Measurements from ENCODE around the gene GNA12. TPM values are rescaled to one million over a fixed set of nuclear protein-coding genes. Genes with fewer than 3 reads are reported as not detected.

The GNA12 gene
- total RNA-seq, 1 donor from 2014 or later: 34.7 TPM

DNA sequence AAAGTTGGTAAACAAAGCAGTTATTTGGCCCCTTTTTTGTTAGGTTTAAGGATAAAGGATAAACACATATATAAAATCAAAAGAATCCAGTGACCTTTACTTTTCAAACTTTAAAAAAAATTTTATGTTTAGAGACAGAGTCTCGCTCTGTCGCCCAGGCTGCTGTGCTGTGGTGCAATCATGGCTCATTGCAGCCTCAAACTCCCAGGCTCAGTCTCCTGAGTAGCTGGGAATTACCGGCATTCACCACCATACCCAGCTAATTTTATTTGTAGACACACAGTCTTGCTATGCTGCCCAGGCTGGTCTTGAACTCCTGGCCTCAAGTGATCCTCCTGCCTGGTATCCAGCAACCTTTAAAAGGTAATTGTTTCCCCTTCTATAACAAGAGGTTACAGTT is 31.3 kb downstream of the GNA12 start:
- Histone ChIP-seq H3K9me3 (ENCODE audit: low read depth) (no peaks in the 10 kb centered on the region), H3K4me1 (peaks cover 9% of the 10 kb centered on the region), H3K9ac (no peak overlapping the region), H3K4me2 (no peak overlapping the region), H3K4me3 (no peak overlapping the region), H3K79me2 (ENCODE audit: low read depth) (peaks cover 97% of the 10 kb centered on the region), H4K20me1 (ENCODE audit: low read depth) (peaks cover 19% of the 10 kb centered on the region), H2AFZ (replicated peaks) (no peak overlapping the region), H3K36me3 (no peaks in the 10 kb centered on the region), H3K27ac (no peak overlapping the region), H3F3A (ENCODE audit: low read depth) (no peaks in the 10 kb centered on the region), H3K27me3 (no peaks in the 10 kb centered on the region)
- TF ChIP-seq, protein P1, sequence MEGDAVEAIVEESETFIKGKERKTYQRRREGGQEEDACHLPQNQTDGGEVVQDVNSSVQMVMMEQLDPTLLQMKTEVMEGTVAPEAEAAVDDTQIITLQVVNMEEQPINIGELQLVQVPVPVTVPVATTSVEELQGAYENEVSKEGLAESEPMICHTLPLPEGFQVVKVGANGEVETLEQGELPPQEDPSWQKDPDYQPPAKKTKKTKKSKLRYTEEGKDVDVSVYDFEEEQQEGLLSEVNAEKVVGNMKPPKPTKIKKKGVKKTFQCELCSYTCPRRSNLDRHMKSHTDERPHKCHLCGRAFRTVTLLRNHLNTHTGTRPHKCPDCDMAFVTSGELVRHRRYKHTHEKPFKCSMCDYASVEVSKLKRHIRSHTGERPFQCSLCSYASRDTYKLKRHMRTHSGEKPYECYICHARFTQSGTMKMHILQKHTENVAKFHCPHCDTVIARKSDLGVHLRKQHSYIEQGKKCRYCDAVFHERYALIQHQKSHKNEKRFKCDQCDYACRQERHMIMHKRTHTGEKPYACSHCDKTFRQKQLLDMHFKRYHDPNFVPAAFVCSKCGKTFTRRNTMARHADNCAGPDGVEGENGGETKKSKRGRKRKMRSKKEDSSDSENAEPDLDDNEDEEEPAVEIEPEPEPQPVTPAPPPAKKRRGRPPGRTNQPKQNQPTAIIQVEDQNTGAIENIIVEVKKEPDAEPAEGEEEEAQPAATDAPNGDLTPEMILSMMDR (IDR thresholded peaks at IDR 0.05): no peak
- TF ChIP-seq EZH2 (IDR thresholded peaks at IDR 0.05) (no peak), EZH2phosphoT487 (IDR thresholded peaks at IDR 0.05) (no peak)
- peaks cover 11% of the 10 kb centered on the region for H3K27me3 Mint-ChIP-seq (ENCODE audit: insufficient read depth, low read depth)
- peaks cover 51% of the 10 kb centered on the region for H3K36me3 Mint-ChIP-seq
- peaks cover 19% of the 10 kb centered on the region for H3K4me1 Mint-ChIP-seq
- no peak overlapping the region for H3K27ac Mint-ChIP-seq
- H3K9me3 Mint-ChIP-seq: peaks cover 25% of the 10 kb centered on the region
- no peak for DNase-seq (ENCODE audit: low spot score)
- no peak overlapping the region for H3K4me3 Mint-ChIP-seq

DNA sequence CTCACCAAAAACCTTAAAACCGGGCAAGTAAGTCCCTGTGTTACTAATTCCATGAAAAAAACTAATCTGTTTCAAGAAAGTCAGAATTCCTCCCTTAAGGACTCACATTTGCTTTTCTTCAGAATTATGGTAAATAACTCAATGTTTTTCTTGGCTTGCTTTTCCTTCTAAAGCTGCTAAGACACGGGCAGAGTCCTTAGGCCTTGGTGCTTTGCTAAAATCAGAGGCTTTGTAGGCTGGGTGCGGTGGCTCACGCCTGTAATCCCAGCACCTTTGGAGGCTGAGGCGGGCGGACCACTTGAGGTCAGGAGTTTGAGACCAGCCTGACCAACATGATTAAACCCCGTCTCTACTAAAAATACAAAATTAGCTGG is 32.0 kb downstream of the GNA12 start:
- no peak overlapping the region for H3K4me3 Mint-ChIP-seq
- peak overlapping the region; percentile 16 for H3K27ac ChIP-seq
- no peak overlapping the region for H3K4me2 ChIP-seq
- no peak for DNase-seq (ENCODE audit: low spot score)
- H2AFZ ChIP-seq (replicated peaks): no peak overlapping the region
- H3K9ac ChIP-seq: no peak overlapping the region
- no peak overlapping the region for H3K4me3 ChIP-seq
- H3K27me3 Mint-ChIP-seq (ENCODE audit: insufficient read depth, low read depth): peaks cover 11% of the 10 kb centered on the region
- no peaks in the 10 kb centered on the region for H3K27me3 ChIP-seq
- H3F3A ChIP-seq (ENCODE audit: low read depth): no peaks in the 10 kb centered on the region
- H3K79me2 ChIP-seq (ENCODE audit: low read depth): peaks cover 97% of the 10 kb centered on the region
- TF ChIP-seq EZH2phosphoT487 (IDR thresholded peaks at IDR 0.05): no peak
- no peak for TF ChIP-seq EZH2 (IDR thresholded peaks at IDR 0.05)
- TF ChIP-seq, protein P1 (IDR thresholded peaks at IDR 0.05): no peak
- H3K4me1 ChIP-seq: peaks cover 13% of the 10 kb centered on the region
- peaks cover 25% of the 10 kb centered on the region for H3K9me3 Mint-ChIP-seq
- H3K9me3 ChIP-seq (ENCODE audit: low read depth): no peaks in the 10 kb centered on the region
- no peaks in the 10 kb centered on the region for H3K36me3 ChIP-seq
- H3K36me3 Mint-ChIP-seq: peaks cover 51% of the 10 kb centered on the region
- H3K27ac Mint-ChIP-seq: no peak overlapping the region
- peaks cover 20% of the 10 kb centered on the region for H4K20me1 ChIP-seq (ENCODE audit: low read depth)
- peaks cover 23% of the 10 kb centered on the region for H3K4me1 Mint-ChIP-seq

DNA sequence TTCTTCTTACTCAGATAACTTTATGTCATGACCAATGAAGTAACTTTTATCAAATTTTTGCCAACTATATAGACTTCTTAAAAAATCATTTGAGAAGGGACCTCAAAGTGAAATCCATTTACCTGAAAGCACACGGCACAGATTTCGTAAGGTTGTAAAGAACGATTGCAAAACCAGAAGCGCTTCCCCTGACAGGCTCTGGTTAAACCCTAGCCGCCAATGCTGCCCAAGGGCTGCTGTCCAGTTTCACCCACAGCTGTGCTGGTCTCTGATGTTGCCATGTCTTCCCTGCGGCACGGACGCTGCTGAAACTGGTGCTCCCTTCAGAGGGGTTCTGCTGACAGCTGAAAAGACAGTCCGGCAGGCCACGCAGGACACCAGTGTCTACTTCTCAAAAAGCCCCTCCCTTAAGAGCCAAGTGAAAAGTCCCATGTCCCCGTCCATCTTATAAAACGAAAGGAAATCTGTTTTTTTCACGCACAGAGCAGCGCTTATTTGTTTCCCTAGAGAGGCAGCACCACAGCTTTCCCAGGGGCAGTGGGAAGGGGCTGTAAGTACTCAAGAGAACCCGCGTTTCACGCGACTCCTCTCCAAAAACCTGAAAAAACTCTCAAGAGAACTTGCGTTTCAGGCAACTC is 32.5 kb downstream of the GNA12 start:
- H3F3A ChIP-seq (ENCODE audit: low read depth): no peaks in the 10 kb centered on the region
- H3K79me2 ChIP-seq (ENCODE audit: low read depth): peaks cover 97% of the 10 kb centered on the region
- no peak overlapping the region for H3K4me3 ChIP-seq
- H3K4me2 ChIP-seq: no peak overlapping the region
- H3K27me3 Mint-ChIP-seq (ENCODE audit: insufficient read depth, low read depth): peaks cover 11% of the 10 kb centered on the region
- H3K36me3 ChIP-seq: no peaks in the 10 kb centered on the region
- peak overlapping the region; percentile 16 for H3K27ac ChIP-seq
- TF ChIP-seq EZH2 (IDR thresholded peaks at IDR 0.05): no peak
- TF ChIP-seq, protein P1 (IDR thresholded peaks at IDR 0.05): no peak
- no peak for TF ChIP-seq EZH2phosphoT487 (IDR thresholded peaks at IDR 0.05)
- H4K20me1 ChIP-seq (ENCODE audit: low read depth): peaks cover 20% of the 10 kb centered on the region
- H2AFZ ChIP-seq (replicated peaks): no peak overlapping the region
- no peak overlapping the region for H3K9ac ChIP-seq
- no peaks in the 10 kb centered on the region for H3K27me3 ChIP-seq
- H3K9me3 ChIP-seq (ENCODE audit: low read depth): no peaks in the 10 kb centered on the region
- DNase-seq (ENCODE audit: low spot score): no peak
- no peak overlapping the region for H3K27ac Mint-ChIP-seq
- H3K4me1 Mint-ChIP-seq: peaks cover 23% of the 10 kb centered on the region
- H3K4me1 ChIP-seq: peaks cover 13% of the 10 kb centered on the region
- H3K36me3 Mint-ChIP-seq: peaks cover 51% of the 10 kb centered on the region
- H3K4me3 Mint-ChIP-seq: no peak overlapping the region
- H3K9me3 Mint-ChIP-seq: peaks cover 25% of the 10 kb centered on the region

All from neural progenitor cell (in vitro differentiated cells).